AG09309 (cell line): ENCODE results near the gene ARHGAP24.

Source experiments
- DNase-seq: peaks from one replicate; pipeline ENCODE4 v3.0.0-alpha.2; 2010; ENCODE audit warnings: low read depth
- H3K4me3 ChIP-seq: 2 replicates; pipeline ENCODE4 v1.5.1; 2011; ENCODE audit warnings: mild to moderate bottlenecking, low read depth, low read length, moderate library complexity; ENCODE audit not compliant: control insufficient read depth
- CTCF ChIP-seq: IDR thresholded peaks from 2 replicates; pipeline ENCODE4 v1.5.1; 2011; ENCODE audit warnings: mild to moderate bottlenecking, low read depth, low read length, inconsistent platforms; ENCODE audit not compliant: insufficient read depth, control insufficient read depth; ENCODE audit errors: missing control alignments

Gene ARHGAP24

GRCh38 chr4:85979276-85979675 lies 504.3 kb downstream of the ARHGAP24 start:
- no peak overlapping the region for H3K4me3 ChIP-seq
- no peak for TF ChIP-seq CTCF
- no peak for DNase-seq

- DNase-seq, result no peak
- TF ChIP-seq CTCF, result no peak
- H3K4me3 ChIP-seq, result no peak overlapping the region
Observed at GRCh38 chr4:85986266-85986665, 511.3 kb downstream of the ARHGAP24 start.

- DNase-seq, result no peak
- no peak for TF ChIP-seq CTCF
- H3K4me3 ChIP-seq, result no peak overlapping the region
Observed at GRCh38 chr4:85993641-85994040, 518.7 kb downstream of the ARHGAP24 start.

GRCh38 chr4:85994576-85994975 lies 519.6 kb downstream of the ARHGAP24 start:
- DNase-seq, result no peak
- H3K4me3 ChIP-seq, result no peak overlapping the region
- no peak for TF ChIP-seq CTCF

GRCh38 chr4:85995361-85995760 lies 520.4 kb downstream of the ARHGAP24 start:
- H3K4me3 ChIP-seq, result no peak overlapping the region
- TF ChIP-seq CTCF, result no peak
- no peak for DNase-seq

GRCh38 chr4:86001591-86001990 lies 526.6 kb downstream of the ARHGAP24 start:
- no peak for DNase-seq
- TF ChIP-seq CTCF, result no peak
- no peak overlapping the region for H3K4me3 ChIP-seq

- no peak overlapping the region for H3K4me3 ChIP-seq
- TF ChIP-seq CTCF, result no peak
- no peak for DNase-seq
Observed at GRCh38 chr4:86004030-86004429, 529.1 kb downstream of the ARHGAP24 start.
